Lung (tissue), 12 donors: ENCODE data around the gene UBN1. TPM values are rescaled to one million over a fixed set of nuclear protein-coding genes. Genes with fewer than 3 reads are reported as not detected.
"Not testable (repeated sequence)": the region's sequence is repeated elsewhere in the genome, so short reads cannot be mapped to it uniquely, and the experiment has no call there.

Experiments
- ATAC-seq: fragments of 200-7000 bp; cut with Tn5 transposase; one replicate; pipeline ENCODE4 v1.9.1; 2020; ENCODE audit warnings: moderate number of reproducible peaks; ENCODE audit not compliant: insufficient read depth, low FRiP score
- DNase-seq, 3 donors: peaks; one replicate each; pipeline ENCODE4 v3.0.0-alpha.2; 2013 to 2017
- H3K27ac ChIP-seq, 2 donors: one replicate each; pipeline ENCODE4 v1.5.1; 2013; ENCODE audit warnings: mild to moderate bottlenecking in 2 of 2, moderate library complexity in 2 of 2, control low read depth in 1 of 2, inconsistent platforms in 1 of 2, low read depth in 1 of 2, low read length in 1 of 2
- H3K27me3 ChIP-seq, 3 donors: one replicate each; pipeline ENCODE4 v1.5.1; 2013; ENCODE audit warnings: low read length in 2 of 3; ENCODE audit not compliant: control insufficient read depth in 3 of 3, insufficient read depth in 3 of 3
- H3K36me3 ChIP-seq, 4 donors: one replicate each; pipeline ENCODE4 v1.5.1; 2013; ENCODE audit warnings: low read length in 4 of 4, mild to moderate bottlenecking in 1 of 4, moderate library complexity in 1 of 4; ENCODE audit not compliant: control insufficient read depth in 4 of 4, insufficient read depth in 4 of 4
- H3K4me1 ChIP-seq, 5 donors: one replicate each; pipeline ENCODE4 v1.5.1; 2013; ENCODE audit warnings: low read length in 5 of 5, mild to moderate bottlenecking in 2 of 5, moderate library complexity in 1 of 5; ENCODE audit not compliant: control insufficient read depth in 5 of 5, insufficient read depth in 5 of 5
- H3K4me3 ChIP-seq: one replicate; pipeline ENCODE4 v1.5.1; 2013; ENCODE audit warnings: mild to moderate bottlenecking, control low read depth, moderate library complexity
- H3K9ac ChIP-seq, 2 donors: one replicate each; pipeline ENCODE4 v1.5.1; 2013; ENCODE audit warnings: low read length in 2 of 2, control low read depth in 1 of 2; ENCODE audit not compliant: insufficient read depth in 1 of 2
- H3K9me3 ChIP-seq, 4 donors: one replicate each; pipeline ENCODE4 v1.5.1; 2013; ENCODE audit warnings: low read length in 3 of 4, mild to moderate bottlenecking in 1 of 4, moderate library complexity in 1 of 4; ENCODE audit not compliant: control insufficient read depth in 4 of 4, insufficient read depth in 3 of 4
- WGBS, 2 donors: extraction: QIAGEN DNeasy Blood & Tissue Kit; methylation state at CpG; one replicate each; pipeline ENCODE4 v1.1.7; 2013; 5-methylcytosine and 5-hydroxymethylcytosine counted together
- polyA plus RNA-seq, 2 donors: library from polyadenylated mRNA; stranded (reverse); fragments of 200-250 nt; gene quantifications; one replicate each; pipeline ENCODE4 v1.2.1, GENCODE V29; 2013
- total RNA-seq, 2 donors: library from RNA; depleted of rRNA in 1 of 2; stranded (reverse); fragments of >200 nt in 1 of 2; gene quantifications; one replicate each; pipeline ENCODE4 v1.2.1, GENCODE V29; 2014 to 2021
- TF ChIP-seq, protein P1 (sequence below): IDR thresholded peaks from 2 replicates; pipeline ENCODE4 v1.5.1; 2012; ENCODE audit warnings: mild to moderate bottlenecking; ENCODE audit errors: control extremely low read depth, extremely low read depth
- donor health status: control.
- donor health status: control.
- donor health status: Bipolar disorder and iron deficiency.
- donor health status: healthy.
- donor health status: DM: yes; HTN: yes; CAD: no.

The UBN1 gene
- total and polyA plus RNA-seq, 4 donors: 13.3 to 37.8 (median 19.9) TPM

DNA sequence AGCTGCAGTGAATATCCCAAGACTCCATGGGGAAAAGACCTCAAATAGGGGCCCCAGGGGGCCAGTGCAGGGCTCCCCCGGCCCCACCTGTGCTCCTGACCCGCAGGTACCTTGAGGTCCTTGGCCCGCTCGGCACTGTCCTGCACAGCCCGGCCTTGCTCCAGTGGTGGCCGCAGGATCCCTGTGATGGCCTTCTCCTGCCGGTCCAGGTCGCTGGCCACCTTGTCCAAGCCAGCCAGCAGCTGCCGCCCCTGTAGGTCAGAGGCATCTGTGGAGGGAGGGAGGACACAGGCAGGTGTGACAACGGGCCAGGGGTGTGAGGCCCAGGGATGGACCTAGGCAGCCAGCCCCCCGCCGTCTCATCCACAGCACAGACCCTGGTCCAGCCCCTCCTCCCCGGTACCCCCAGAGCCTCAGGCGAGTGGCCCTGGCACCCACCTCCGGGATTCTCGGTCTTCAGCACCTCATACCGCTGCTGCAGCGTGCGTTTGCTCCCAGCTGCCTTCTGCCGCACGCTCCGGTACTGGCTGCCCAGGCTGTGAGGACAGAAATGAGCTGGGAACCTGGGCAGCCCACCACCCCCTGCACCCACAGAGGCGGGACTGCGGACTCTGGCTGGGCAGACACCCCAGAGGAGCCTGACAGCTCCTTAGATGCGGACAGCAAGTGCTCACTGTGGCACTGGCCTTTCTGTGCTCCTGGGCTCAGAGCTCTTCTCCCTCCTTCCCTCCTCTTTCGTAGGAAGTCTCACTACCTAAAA, 46.0 kb downstream of the UBN1 start:
- no peaks in the 10 kb centered on the region for H3K27me3 ChIP-seq
- TF ChIP-seq, protein P1, sequence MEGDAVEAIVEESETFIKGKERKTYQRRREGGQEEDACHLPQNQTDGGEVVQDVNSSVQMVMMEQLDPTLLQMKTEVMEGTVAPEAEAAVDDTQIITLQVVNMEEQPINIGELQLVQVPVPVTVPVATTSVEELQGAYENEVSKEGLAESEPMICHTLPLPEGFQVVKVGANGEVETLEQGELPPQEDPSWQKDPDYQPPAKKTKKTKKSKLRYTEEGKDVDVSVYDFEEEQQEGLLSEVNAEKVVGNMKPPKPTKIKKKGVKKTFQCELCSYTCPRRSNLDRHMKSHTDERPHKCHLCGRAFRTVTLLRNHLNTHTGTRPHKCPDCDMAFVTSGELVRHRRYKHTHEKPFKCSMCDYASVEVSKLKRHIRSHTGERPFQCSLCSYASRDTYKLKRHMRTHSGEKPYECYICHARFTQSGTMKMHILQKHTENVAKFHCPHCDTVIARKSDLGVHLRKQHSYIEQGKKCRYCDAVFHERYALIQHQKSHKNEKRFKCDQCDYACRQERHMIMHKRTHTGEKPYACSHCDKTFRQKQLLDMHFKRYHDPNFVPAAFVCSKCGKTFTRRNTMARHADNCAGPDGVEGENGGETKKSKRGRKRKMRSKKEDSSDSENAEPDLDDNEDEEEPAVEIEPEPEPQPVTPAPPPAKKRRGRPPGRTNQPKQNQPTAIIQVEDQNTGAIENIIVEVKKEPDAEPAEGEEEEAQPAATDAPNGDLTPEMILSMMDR: no peak
- peaks cover 0 to 20% (median 5%) of the 10 kb centered on the region in 5 donors for H3K4me1 ChIP-seq
- H3K27ac ChIP-seq: no peak overlapping the region
- H3K9me3 ChIP-seq: peaks cover 0 to 2% (median 0%) of the 10 kb centered on the region in 4 donors
- H3K36me3 ChIP-seq: peaks cover 0 to 45% (median 0%) of the 10 kb centered on the region in 4 donors
- H3K9ac ChIP-seq: no peak overlapping the region
- WGBS, 2 donors: 92 to 93% methylated on average over 23 to 26 of the region's 26 CpGs
- ATAC-seq (no peak), DNase-seq (no peak)
- H3K4me3 ChIP-seq: no peak overlapping the region

DNA sequence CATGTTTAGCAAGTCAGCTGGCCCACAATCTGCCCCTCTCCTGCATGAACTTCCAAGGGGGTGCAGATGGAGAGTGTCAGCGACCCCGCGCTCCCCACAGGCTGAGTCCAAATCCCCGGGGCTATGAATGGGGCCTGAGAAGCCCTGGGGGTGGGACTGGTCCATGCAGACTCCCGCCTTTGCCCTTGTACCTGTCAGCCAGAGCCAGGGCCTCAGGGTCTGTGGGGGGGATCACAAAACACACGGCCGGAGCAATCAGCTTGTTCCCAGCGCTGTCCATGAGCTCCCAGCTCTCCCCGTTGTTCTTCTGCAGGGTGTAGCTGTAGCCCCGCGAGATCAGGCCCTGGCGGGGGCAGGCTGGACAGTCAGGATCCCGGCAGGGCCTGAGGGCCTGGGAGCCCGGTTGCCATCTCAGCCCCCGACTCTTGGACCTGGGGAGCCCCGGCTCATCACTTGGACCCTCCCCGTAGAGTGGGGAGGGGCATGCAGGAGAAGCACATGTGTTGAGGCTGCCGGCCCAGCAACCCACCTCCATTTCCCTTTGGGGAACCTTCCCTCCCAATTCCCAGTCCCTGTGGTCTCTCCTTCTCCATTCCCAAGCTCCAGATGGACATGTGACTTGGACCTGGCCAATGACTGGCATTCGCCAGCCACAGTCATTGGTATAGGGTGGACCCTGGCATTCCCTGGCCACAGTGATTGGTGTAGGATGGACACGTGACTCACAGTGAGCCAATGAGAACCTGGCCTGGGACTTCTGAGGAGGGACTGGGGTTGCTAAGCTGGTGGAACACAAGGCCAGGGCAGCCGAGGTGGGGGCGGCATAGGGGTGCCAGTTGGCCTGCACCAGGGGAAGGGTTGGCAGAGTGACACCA, 47.2 kb downstream of the UBN1 start:
- no peak overlapping the region for H3K27ac ChIP-seq
- peaks cover 0 to 7% (median 2%) of the 10 kb centered on the region in 4 donors for H3K9me3 ChIP-seq
- no peak overlapping the region for H3K4me3 ChIP-seq
- no peak for ATAC-seq
- TF ChIP-seq, protein P1: no peak
- no peak for DNase-seq
- 91% methylated on average over 18 to 22 of the region's 22 CpGs for WGBS, 2 donors
- H3K9ac ChIP-seq: no peak overlapping the region
- peaks cover 0 to 44% (median 0%) of the 10 kb centered on the region in 4 donors for H3K36me3 ChIP-seq
- H3K4me1 ChIP-seq: peaks cover 0 to 20% (median 5%) of the 10 kb centered on the region in 5 donors
- H3K27me3 ChIP-seq: no peaks in the 10 kb centered on the region

DNA sequence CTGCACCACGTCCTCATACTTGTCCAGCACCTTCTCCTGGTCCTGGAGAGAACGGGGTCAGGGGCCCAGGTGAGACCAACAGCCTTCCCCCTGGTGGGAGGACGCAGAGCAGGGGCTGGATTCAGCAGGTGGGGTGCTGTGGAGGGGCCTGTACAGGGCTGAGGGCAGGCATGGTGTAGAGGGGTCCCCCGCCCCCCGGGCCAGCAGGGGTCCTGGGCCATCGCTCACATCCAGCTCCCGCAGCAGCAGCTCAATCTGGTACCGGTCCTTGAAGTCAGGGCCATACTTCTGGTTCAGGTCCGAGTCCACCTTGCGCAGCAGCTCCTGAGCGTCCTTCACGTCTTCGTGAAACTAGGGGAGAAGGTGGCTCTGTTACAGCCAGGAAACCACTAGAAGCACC, 48.1 kb downstream of the UBN1 start:
- no peak overlapping the region for H3K4me3 ChIP-seq
- no peak overlapping the region for H3K9ac ChIP-seq
- no peak overlapping the region for H3K27ac ChIP-seq
- peaks cover 0 to 7% (median 2%) of the 10 kb centered on the region in 4 donors for H3K9me3 ChIP-seq
- peaks cover 0 to 20% (median 5%) of the 10 kb centered on the region in 5 donors for H3K4me1 ChIP-seq
- DNase-seq (no peak), ATAC-seq (no peak)
- H3K27me3 ChIP-seq: no peaks in the 10 kb centered on the region
- TF ChIP-seq, protein P1: no peak
- H3K36me3 ChIP-seq: peaks cover 0 to 38% (median 0%) of the 10 kb centered on the region in 4 donors
- WGBS, 2 donors: 92 to 95% methylated on average over 13 of the region's 13 CpGs

DNA sequence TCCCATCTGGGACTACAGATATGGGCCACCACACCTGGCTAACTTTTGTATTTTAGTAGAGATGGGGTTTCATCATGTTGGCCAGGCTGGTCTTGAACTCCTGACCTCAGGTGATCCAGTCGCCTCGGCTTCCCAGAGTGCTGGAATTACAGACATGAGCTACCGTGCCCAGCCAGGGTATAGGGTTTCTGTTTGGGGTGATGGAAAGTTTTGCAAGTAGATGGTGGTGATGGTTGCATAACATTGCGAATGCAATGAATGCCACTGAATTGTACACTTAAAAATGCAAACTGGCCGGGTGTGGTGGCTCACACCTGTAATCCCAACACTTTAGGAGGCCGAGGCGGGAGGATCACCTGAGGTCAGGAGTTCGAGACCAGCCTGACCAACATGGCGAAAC, 49.5 kb downstream of the UBN1 start:
- not testable (repeated sequence) for ATAC-seq

More for the DNA sequence above, 49.5 kb downstream of the UBN1 start:
- not testable (repeated sequence) for H3K27ac ChIP-seq, H3K27me3 ChIP-seq, H3K4me3 ChIP-seq, H3K9me3 ChIP-seq, H3K9ac ChIP-seq, DNase-seq
- 68 to 90% methylated on average over 9 of the region's 9 CpGs for WGBS, 2 donors
- peaks cover 0 to 40% (median 0%) of the 10 kb centered on the region in 4 donors for H3K36me3 ChIP-seq
- peaks cover 0 to 16% (median 5%) of the 10 kb centered on the region in 5 donors for H3K4me1 ChIP-seq
